ENCODE results near the gene INHBC.

DNA sequence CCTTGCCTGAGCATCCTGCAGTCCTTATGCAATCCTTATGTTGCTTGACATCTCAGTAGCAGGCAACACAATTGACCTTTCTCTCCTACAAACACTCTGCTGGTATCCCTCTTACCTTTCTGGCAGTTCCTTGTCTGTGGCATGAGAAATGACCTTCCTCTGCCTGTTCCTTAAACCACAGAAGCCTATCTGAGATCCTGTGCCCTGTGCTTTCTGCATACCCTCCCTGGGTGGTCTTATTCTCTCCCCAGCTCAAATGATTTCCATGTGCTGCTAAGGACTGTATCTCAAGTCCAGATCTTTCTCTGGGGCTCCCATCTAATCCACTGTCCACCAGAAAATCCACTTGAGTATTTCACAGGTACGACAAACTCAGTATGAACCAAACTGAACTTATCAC, 47.1 kb downstream of the INHBC start:
- TF ChIP-seq CTCF (conservative IDR thresholded peaks at IDR 0.05) (no peak), EZH2 (IDR thresholded peaks at IDR 0.05; ENCODE audit: low read depth) (no peak)
